T47D (cell line): ENCODE measurements around the gene ACOT11.
A peak's percentile ranks its signal among the peaks of the same experiment; 100 is the strongest.
"Not testable (repeated sequence)": the region's sequence is repeated elsewhere in the genome, so short reads cannot be mapped to it uniquely, and the experiment has no call there.

Source experiments
- DNase-seq, 2 experiments: peaks; one replicate each; pipeline versions ENCODE4 v3.0.0 to v3.0.0-alpha.2; 2011 to 2012; ENCODE audit warnings: low read depth in 1 of 2, low spot score in 1 of 2
- JUND ChIP-seq: IDR thresholded peaks from 2 replicates; pipeline ENCODE4 v1.6.1; 2012; ENCODE audit warnings: low read depth
- in situ Hi-C: cut with HindIII; loops from 2 replicates; pipeline ENCODE4 v1.10.0; 2016; ENCODE audit warnings: low sequenced_read_pairs, low pct_unique_long_range_greater_than_20kb

Gene ACOT11

GRCh38 chr1:54547601-54548388 is at the start of gene ACOT11:
Gene ACOT11, plus strand, starts transcription at chr1:54548228. Its CDS starts 82 bp downstream, at chr1:54548310.
- in situ Hi-C loops, result no loop called here
- TF ChIP-seq JUND, result no peak
- DNase-seq, result no peak

- no peak for DNase-seq
- in situ Hi-C loops, result no loop called here
Measured at GRCh38 chr1:54498383-54499096, 49.5 kb upstream of the ACOT11 start.

GRCh38 chr1:54499097-54499359 is 49.0 kb upstream of the ACOT11 start:
- TF ChIP-seq JUND, result no peak
- in situ Hi-C loops, result no loop called here
- no peak for DNase-seq

More at GRCh38 chr1:54498383-54499096, 49.5 kb upstream of the ACOT11 start:
- no peak for TF ChIP-seq JUND

- DNase-seq, result peak; percentile 31 to 45
- TF ChIP-seq JUND, result no peak
- in situ Hi-C loops, result no loop called here
Measured at GRCh38 chr1:54499360-54500106, 48.5 kb upstream of the ACOT11 start.

DNA sequence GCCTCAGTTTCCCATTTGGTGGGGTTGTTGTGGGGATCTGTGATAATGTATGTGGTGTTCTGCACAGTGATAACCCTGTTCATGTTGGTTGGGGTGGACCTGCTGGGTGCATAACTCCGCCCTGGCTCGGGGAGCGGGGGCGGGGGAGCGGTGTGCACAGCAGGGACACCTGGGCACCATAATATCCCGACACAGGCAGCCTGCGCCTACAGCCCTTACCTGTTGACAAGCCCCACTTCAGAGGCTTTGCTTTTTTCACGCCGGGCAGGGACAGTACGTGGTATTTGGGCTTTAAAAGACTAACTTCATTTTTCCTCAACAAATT is 48.0 kb upstream of the ACOT11 start:
- no peak for TF ChIP-seq JUND
- no peak for DNase-seq
- in situ Hi-C loops, result no loop called here

DNA sequence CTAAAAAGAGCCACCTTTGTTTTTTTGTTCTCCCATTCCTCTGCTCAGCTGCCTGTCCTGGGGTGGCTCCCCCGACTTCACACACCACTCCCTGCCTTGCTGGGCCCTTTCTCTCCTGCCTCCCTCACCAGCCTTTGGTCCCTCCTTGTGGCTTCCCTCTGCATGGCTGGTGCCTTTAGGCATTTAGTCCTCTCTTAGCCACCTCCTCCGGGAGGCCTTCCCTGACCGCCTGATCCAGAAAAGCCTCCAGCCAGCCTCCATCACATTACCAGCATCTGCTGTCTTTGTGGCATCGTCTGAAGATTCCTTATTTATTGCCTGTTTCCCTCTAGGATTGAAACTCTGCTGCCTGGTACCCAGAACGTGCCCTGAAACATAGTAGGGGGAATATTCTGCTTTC is 46.2 kb upstream of the ACOT11 start:
- DNase-seq, result no peak
- TF ChIP-seq JUND, result no peak
- in situ Hi-C loops, result no loop called here

DNA sequence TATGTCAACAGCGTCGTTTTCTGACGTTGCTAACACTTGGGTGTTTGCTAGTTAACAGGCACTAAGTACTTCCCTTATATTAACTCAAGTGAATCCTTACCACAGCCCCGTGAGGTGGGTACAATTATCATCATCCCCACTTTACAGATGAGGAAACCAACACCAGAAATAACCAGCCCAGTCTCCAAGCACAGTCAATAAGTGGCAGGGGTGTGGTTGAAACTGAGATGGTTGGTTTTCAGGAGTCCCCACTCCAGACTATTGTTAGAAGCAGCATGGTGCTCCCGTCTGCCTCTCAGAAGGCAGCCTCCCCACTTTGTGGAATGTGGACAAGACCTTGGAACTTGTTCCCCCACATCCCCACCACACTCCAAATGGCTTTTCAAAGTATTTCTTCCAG is 45.7 kb upstream of the ACOT11 start:
- in situ Hi-C loops, result no loop called here
- no peak for TF ChIP-seq JUND
- no peak for DNase-seq

GRCh38 chr1:54506594-54506993 is 41.4 kb upstream of the ACOT11 start:
- in situ Hi-C loops, result no loop called here
- TF ChIP-seq JUND, result no peak
- no peak for DNase-seq

DNA sequence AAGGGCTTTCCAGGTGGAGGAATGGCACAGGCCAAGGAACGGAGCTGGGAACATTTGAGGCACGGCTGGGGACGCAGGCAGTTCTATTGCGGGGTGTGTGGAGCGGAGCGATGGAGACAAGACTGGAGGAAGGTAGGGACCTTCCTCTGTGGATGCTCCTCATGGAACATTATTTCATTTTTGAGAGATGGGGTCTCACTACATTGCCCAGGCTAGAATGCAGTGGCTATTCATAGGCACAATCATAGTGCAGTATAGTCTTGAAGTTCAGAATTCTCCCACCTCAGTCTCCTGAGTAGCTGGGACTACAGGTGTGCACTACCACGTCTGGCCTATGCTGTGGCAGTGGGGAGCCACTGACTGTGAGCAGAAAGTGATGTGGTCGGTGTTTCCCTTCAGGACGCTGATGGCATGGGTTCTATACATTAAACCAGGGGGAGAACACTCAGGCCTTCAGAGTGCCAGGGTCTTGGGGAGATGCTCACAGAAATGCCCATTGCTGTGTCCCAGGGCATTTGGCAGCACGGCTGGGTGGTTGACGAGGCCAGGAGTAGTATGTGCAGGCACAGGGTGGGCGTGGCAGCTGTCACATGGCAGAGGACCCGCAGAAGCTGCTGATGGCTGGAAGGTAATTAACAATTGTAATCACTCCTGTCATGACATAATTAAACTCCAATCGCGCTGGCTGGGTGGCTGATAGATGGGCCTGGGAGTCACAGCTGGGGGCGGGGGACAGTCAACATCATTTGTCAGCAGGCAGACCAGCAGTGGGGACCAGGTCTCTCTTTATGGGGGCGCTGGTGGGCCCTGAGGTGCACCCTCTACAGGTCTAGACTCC is 40.8 kb upstream of the ACOT11 start:
- in situ Hi-C loops, result no loop called here
- DNase-seq, result no peak
- no peak for TF ChIP-seq JUND

- in situ Hi-C loops, result no loop called here
- DNase-seq, result no peak
- TF ChIP-seq JUND, result no peak
Measured at GRCh38 chr1:54510715-54511270, 37.2 kb upstream of the ACOT11 start.

- in situ Hi-C loops, DNase-seq: not testable (repeated sequence)
Measured at GRCh38 chr1:54513921-54514580, 34.0 kb upstream of the ACOT11 start.
